HepG2 (cell line): ENCODE results near the gene ADGRV1. TPM values are rescaled to one million over a fixed set of nuclear protein-coding genes. Genes with fewer than 3 reads are reported as not detected.

Experiments
- ATAD3A ChIP-seq: sonication (generic); formaldehyde crosslinking; IDR thresholded peaks from 2 replicates; pipeline ENCODE4 v1.4.0; 2020; ENCODE audit warnings: missing genetic modification reagents
- ATF3 ChIP-seq: sonication (generic); formaldehyde crosslinking; IDR thresholded peaks from 2 replicates; pipeline ENCODE4 v1.4.0; 2020; ENCODE audit warnings: missing genetic modification reagents
- ETV5 ChIP-seq: IDR thresholded peaks from 2 replicates; pipeline ENCODE4 v1.6.1; 2018; ENCODE audit warnings: missing biosample characterization, missing genetic modification reagents, inconsistent platforms, borderline replicate concordance
- GFI1 ChIP-seq: sonication (generic); formaldehyde crosslinking; IDR thresholded peaks from 2 replicates; pipeline ENCODE4 v1.5.0; 2020; ENCODE audit warnings: missing genetic modification reagents, mild to moderate bottlenecking, borderline replicate concordance
- KIAA2018 ChIP-seq: sonication (generic); formaldehyde crosslinking; IDR thresholded peaks from 2 replicates; pipeline ENCODE4 v1.5.0; 2020; ENCODE audit warnings: mild to moderate bottlenecking, missing genetic modification reagents, borderline replicate concordance
- KLF15 ChIP-seq: sonication (generic); formaldehyde crosslinking; IDR thresholded peaks from 2 replicates; pipeline ENCODE4 v1.8.1; 2023; ENCODE audit warnings: borderline replicate concordance, mild to moderate bottlenecking, inconsistent platforms, missing genetic modification reagents, mixed read lengths
- MLX ChIP-seq: IDR thresholded peaks from 2 replicates; pipeline ENCODE4 v1.6.1; 2016
- NKX3-1 ChIP-seq: sonication (generic); formaldehyde crosslinking; IDR thresholded peaks from 2 replicates; pipeline ENCODE4 v1.5.0; 2020; ENCODE audit warnings: missing genetic modification reagents
- POLR2A ChIP-seq, 2 experiments: IDR thresholded peaks; 2 replicates each; pipeline ENCODE4 v1.6.1; 2011; ENCODE audit warnings: low read depth in 2 of 2, low read length in 2 of 2, mild to moderate bottlenecking in 1 of 2, moderate library complexity in 1 of 2; ENCODE audit not compliant: insufficient read depth in 1 of 2
- RBAK ChIP-seq: sonication (generic); formaldehyde crosslinking; IDR thresholded peaks from 2 replicates; pipeline ENCODE4 v1.5.1; 2020; ENCODE audit warnings: mild to moderate bottlenecking, missing genetic modification reagents
- SP4 ChIP-seq: sonication (generic); formaldehyde crosslinking; IDR thresholded peaks from 2 replicates; pipeline ENCODE4 v1.8.1; 2023; ENCODE audit warnings: mild to moderate bottlenecking, missing genetic modification reagents
- TBX3 ChIP-seq: fragments of 450-650 bp; IDR thresholded peaks from 2 replicates; pipeline ENCODE4 v1.6.1; 2017; ENCODE audit warnings: antibody characterized with exemption, mild to moderate bottlenecking, inconsistent platforms, borderline replicate concordance
- ZNF383 ChIP-seq: sonication (generic); formaldehyde crosslinking; IDR thresholded peaks from 2 replicates; pipeline ENCODE4 v1.4.0; 2020; ENCODE audit warnings: missing genetic modification reagents, mild to moderate bottlenecking, borderline replicate concordance
- ZNF496 ChIP-seq: sonication (generic); formaldehyde crosslinking; IDR thresholded peaks from 2 replicates; pipeline ENCODE4 v1.8.1; 2023; ENCODE audit warnings: mild to moderate bottlenecking, moderate library complexity, missing genetic modification reagents; ENCODE audit not compliant: insufficient replicate concordance
- ZNF546 ChIP-seq: sonication (generic); formaldehyde crosslinking; conservative IDR thresholded peaks from 2 replicates; pipeline ENCODE4 v1.8.1; 2023; ENCODE audit warnings: mild to moderate bottlenecking, missing genetic modification reagents
- ZNF766 ChIP-seq: sonication (generic); formaldehyde crosslinking; IDR thresholded peaks from 2 replicates; pipeline ENCODE4 v1.5.0; 2020; ENCODE audit warnings: missing genetic modification reagents, borderline replicate concordance
- ZNF777 ChIP-seq: sonication (generic); formaldehyde crosslinking; IDR thresholded peaks from 2 replicates; pipeline ENCODE4 v1.4.0; 2020; ENCODE audit warnings: missing genetic modification reagents
- ZZZ3 ChIP-seq: sonication (generic); formaldehyde crosslinking; IDR thresholded peaks from 2 replicates; pipeline ENCODE4 v1.4.0; 2020; ENCODE audit warnings: missing genetic modification reagents, mild to moderate bottlenecking, borderline replicate concordance
- polyA plus RNA-seq, 8 experiments: library from polyadenylated mRNA; depleted of rRNA in 3 of 8; stranded (reverse) in 7 of 8; unstranded in 1 of 8; fragments of >200 nt; fragmentation: Illumina TruSeq in 4 of 8; extraction: Trizol in 4 of 8; gene quantifications; 2 replicates each; pipeline versions ENCODE4 v1.2.1 to v1.2.3, GENCODE V29; 2011 to 2016; ENCODE audit warnings: low read depth in 4 of 8, missing spikeins in 1 of 8, mixed read lengths in 1 of 8; ENCODE audit not compliant: insufficient read depth in 1 of 8
- total RNA-seq, 5 experiments: library from RNA; depleted of rRNA; stranded (reverse); fragments of >200 nt; fragmentation: Illumina TruSeq; extraction: Trizol; gene quantifications; 2 replicates each; pipeline ENCODE4 v1.2.3, GENCODE V29; 2016; ENCODE audit warnings: low read depth in 1 of 5
- TF ChIP-seq, protein P1 (sequence below): sonication (generic); formaldehyde crosslinking; IDR thresholded peaks from 2 replicates; pipeline ENCODE4 v1.4.0; 2020; ENCODE audit warnings: missing genetic modification reagents, borderline replicate concordance

Gene ADGRV1
- total and polyA plus RNA-seq, 2 of the 13 experiments (the other 11 are each of a cell fraction or from before 2014, with no cell fraction given) = 1.7 to 3.9 TPM

GRCh38 chr5:90529194-90529938 lies 29.2 kb upstream of the ADGRV1 start, which contains the start of gene LYSMD3 (continued):
- TF ChIP-seq KLF15 (CRISPR knock-in tag) (no peak), ZNF546 (CRISPR knock-in tag) (peak; percentile 36; the same call in 1 of the 2 replicates), ZNF766 (CRISPR knock-in tag) (peak; percentile 61; the same call in 1 of the 2 replicates), ZNF383 (CRISPR knock-in tag) (peak; percentile 94; the same call in 1 of the 2 replicates), RBAK (no peak), ETV5 (CRISPR knock-in tag) (peak; percentile 47; the same call in 1 of the 2 replicates), GFI1 (CRISPR knock-in tag) (0 out of 2 replicates have a peak, but pooled peaks have one; percentile 19), ATAD3A (CRISPR knock-in tag) (no peak), POLR2A (IDR thresholded peaks at IDR 0.05; ENCODE audit: insufficient read depth in 1 of 2, low read depth in 2 of 2, low read length in 2 of 2) (peak; percentile 72 to 92; a peak in 3 of 4 replicates), ZNF777 (peak; percentile 12; the same call in 1 of the 2 replicates), KIAA2018 (CRISPR knock-in tag) (no peak; the same call in 1 of the 2 replicates), SP4 (CRISPR knock-in tag) (peak; percentile 89), ZNF496 (CRISPR knock-in tag) (no peak), ATF3 (CRISPR knock-in tag) (peak; percentile 80), NKX3-1 (no peak), TBX3 (peak; percentile 42; the same call in 1 of the 2 replicates), ZZZ3 (CRISPR knock-in tag) (peak; percentile 56; the same call in 1 of the 2 replicates), MLX (CRISPR knock-in tag) (no peak)
- TF ChIP-seq, protein P1, sequence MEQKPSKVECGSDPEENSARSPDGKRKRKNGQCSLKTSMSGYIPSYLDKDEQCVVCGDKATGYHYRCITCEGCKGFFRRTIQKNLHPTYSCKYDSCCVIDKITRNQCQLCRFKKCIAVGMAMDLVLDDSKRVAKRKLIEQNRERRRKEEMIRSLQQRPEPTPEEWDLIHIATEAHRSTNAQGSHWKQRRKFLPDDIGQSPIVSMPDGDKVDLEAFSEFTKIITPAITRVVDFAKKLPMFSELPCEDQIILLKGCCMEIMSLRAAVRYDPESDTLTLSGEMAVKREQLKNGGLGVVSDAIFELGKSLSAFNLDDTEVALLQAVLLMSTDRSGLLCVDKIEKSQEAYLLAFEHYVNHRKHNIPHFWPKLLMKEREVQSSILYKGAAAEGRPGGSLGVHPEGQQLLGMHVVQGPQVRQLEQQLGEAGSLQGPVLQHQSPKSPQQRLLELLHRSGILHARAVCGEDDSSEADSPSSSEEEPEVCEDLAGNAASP = peak; percentile 59; the same call in 1 of the 2 replicates
